GM10266 (cell line): ENCODE data around the gene AJUBA.

Experiments used
- DNase-seq: peaks from one replicate; pipeline ENCODE4 v3.0.0; 2012; ENCODE audit errors: extremely low spot score
- CTCF ChIP-seq: IDR thresholded peaks from 2 replicates; pipeline ENCODE4 v1.5.1; 2012; ENCODE audit warnings: mild to moderate bottlenecking, low read depth; ENCODE audit not compliant: control insufficient read depth, insufficient read depth; ENCODE audit errors: missing control alignments

AJUBA gene

GRCh38 chr14:23023022-23023794 is 40.9 kb upstream of the AJUBA start:
- DNase-seq = no peak
- no peak for TF ChIP-seq CTCF

GRCh38 chr14:23021889-23022442 is 39.6 kb upstream of the AJUBA start:
- TF ChIP-seq CTCF = no peak
- DNase-seq = no peak

- no peak for DNase-seq
- TF ChIP-seq CTCF = no peak
Observed at GRCh38 chr14:23021434-23021833, 39.1 kb upstream of the AJUBA start.

- DNase-seq = no peak
- no peak for TF ChIP-seq CTCF
Observed at GRCh38 chr14:23020143-23021128, 38.1 kb upstream of the AJUBA start.

- no peak for DNase-seq
- no peak for TF ChIP-seq CTCF
Observed at GRCh38 chr14:23018107-23018506, 35.8 kb upstream of the AJUBA start.

GRCh38 chr14:23017091-23017490 is 34.7 kb upstream of the AJUBA start:
- no peak for DNase-seq

More at GRCh38 chr14:23017091-23017490, 34.7 kb upstream of the AJUBA start:
- no peak for TF ChIP-seq CTCF
